Breast epithelium (tissue), 4 donors: Measurements from ENCODE around the gene DPY19L1. TPM values are rescaled to one million over a fixed set of nuclear protein-coding genes. Genes with fewer than 3 reads are reported as not detected.
"Not testable (repeated sequence)": the region's sequence is repeated elsewhere in the genome, so short reads cannot be mapped to it uniquely, and the experiment has no call there.

Source experiments
- DNase-seq, 2 donors: peaks; one replicate each; pipeline ENCODE4 v3.0.0-alpha.2; 2019; ENCODE audit warnings: low spot score in 2 of 2
- H3K27ac ChIP-seq, 2 donors: fragments of 200-600 bp; sonication (generic) in 1 of 2; one replicate each; pipeline ENCODE4 v1.5.1; 2016 to 2019; ENCODE audit warnings: mild to moderate bottlenecking in 1 of 2
- H3K27me3 ChIP-seq, 2 donors: fragments of 200-600 bp; sonication (generic) in 1 of 2; one replicate each; pipeline versions ENCODE4 v1.5.1 to v1.6.0; 2017 to 2019; ENCODE audit warnings: control low read depth in 1 of 2, mild to moderate bottlenecking in 1 of 2
- H3K36me3 ChIP-seq: fragments of 200-600 bp; one replicate; pipeline ENCODE4 v1.5.1; 2019
- H3K4me1 ChIP-seq, 2 donors: fragments of 200-600 bp; sonication (generic); one replicate each; pipeline ENCODE4 v1.5.1; 2016 to 2019; ENCODE audit warnings: control low read depth in 1 of 2
- H3K4me3 ChIP-seq, 3 donors: fragments of 200-600 bp; sonication (generic); 1 replicate in 2 of 3; 2 replicates in 1 of 3; pipeline ENCODE4 v1.5.1; 2016 to 2019; ENCODE audit warnings: mild to moderate bottlenecking in 3 of 3, moderate library complexity in 2 of 3
- H3K9me3 ChIP-seq, 2 donors: fragments of 200-600 bp; sonication (generic) in 1 of 2; one replicate each; pipeline ENCODE4 v1.5.1; 2016 to 2019; ENCODE audit warnings: control low read depth in 1 of 2
- POLR2A ChIP-seq: fragments of 450-650 bp; IDR thresholded peaks from one replicate; pipeline ENCODE4 v1.6.1; 2016; ENCODE audit warnings: antibody characterized with exemption, mild to moderate bottlenecking, moderate library complexity
- POLR2AphosphoS5 ChIP-seq, 3 donors: sonication (generic); formaldehyde crosslinking; IDR thresholded peaks; one replicate each; pipeline ENCODE4 v1.6.1; 2017; ENCODE audit warnings: antibody characterized with exemption in 3 of 3
- intact Hi-C: fragments of 100-400 bp; cut with DNase I; formaldehyde crosslinking; loops from one replicate; pipeline ENCODE4 v1.15.1; 2023; ENCODE audit warnings: low total_unique reads
- total RNA-seq, 3 donors: library from RNA; depleted of rRNA; stranded (reverse); fragments of >200 nt; gene quantifications; one replicate each; pipeline ENCODE4 v1.1.0, GENCODE V29; 2016
- TF ChIP-seq, protein P1 (sequence below), 3 donors: fragments of 450-650 bp; IDR thresholded peaks; one replicate each; pipeline ENCODE4 v1.5.1; 2016 to 2017; ENCODE audit warnings: antibody characterized with exemption in 3 of 3, mild to moderate bottlenecking in 3 of 3, moderate library complexity in 3 of 3

DPY19L1 gene
- total RNA-seq, 3 donors from 2014 or later = 14.1 to 18.2 (median 17.4) TPM

- Histone ChIP-seq H3K9me3 (no peaks in the 10 kb centered on the region), H3K36me3 (no peaks in the 10 kb centered on the region), H3K27me3 (no peaks in the 10 kb centered on the region), H3K27ac (no peak overlapping the region), H3K4me1 (no peaks in the 10 kb centered on the region), H3K4me3 (no peak overlapping the region)
- DNase-seq = no peak
- TF ChIP-seq, protein P1, sequence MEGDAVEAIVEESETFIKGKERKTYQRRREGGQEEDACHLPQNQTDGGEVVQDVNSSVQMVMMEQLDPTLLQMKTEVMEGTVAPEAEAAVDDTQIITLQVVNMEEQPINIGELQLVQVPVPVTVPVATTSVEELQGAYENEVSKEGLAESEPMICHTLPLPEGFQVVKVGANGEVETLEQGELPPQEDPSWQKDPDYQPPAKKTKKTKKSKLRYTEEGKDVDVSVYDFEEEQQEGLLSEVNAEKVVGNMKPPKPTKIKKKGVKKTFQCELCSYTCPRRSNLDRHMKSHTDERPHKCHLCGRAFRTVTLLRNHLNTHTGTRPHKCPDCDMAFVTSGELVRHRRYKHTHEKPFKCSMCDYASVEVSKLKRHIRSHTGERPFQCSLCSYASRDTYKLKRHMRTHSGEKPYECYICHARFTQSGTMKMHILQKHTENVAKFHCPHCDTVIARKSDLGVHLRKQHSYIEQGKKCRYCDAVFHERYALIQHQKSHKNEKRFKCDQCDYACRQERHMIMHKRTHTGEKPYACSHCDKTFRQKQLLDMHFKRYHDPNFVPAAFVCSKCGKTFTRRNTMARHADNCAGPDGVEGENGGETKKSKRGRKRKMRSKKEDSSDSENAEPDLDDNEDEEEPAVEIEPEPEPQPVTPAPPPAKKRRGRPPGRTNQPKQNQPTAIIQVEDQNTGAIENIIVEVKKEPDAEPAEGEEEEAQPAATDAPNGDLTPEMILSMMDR (IDR thresholded peaks at IDR 0.05) = no peak
- no peak for TF ChIP-seq POLR2AphosphoS5 (IDR thresholded peaks at IDR 0.05)
- no peak for TF ChIP-seq POLR2A
- intact Hi-C loops = no loop called here
Observed at GRCh38 chr7:34973400-34973760, 63.9 kb downstream of the DPY19L1 start.

DNA sequence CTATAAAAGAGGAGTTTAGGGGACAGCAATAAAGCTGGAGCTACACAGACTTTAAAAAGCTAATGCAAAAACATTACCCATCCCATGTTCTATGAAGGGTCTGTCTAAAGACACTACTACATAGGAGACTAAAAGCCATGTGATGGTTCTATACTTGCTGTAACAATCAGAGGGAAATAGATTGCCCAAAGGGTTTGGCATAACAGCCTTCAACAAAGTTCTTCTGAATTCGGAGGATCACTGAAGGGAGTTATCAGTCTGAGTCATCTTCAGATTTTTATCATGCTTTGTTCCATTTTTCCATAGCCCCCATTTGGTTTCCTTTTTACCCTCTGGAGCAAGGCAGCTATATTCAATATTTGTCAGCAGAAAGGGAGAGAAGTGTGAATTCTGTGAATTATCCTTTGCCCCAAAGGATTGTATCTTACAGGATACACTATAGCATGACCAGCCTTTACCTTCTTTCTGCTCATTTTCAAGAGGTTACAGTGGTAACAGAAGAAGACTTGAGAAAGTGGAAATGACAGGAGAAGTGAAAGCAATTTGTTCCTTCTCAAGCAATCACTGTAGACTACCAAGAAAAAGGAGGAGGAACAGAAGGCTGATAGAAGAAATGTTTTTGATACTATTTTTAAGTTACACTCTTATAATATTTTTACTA lies 64.4 kb downstream of the DPY19L1 start:
- DNase-seq, H3K4me1 ChIP-seq, H3K36me3 ChIP-seq, H3K27me3 ChIP-seq, H3K27ac ChIP-seq, H3K4me3 ChIP-seq, intact Hi-C loops, H3K9me3 ChIP-seq: not testable (repeated sequence)

GRCh38 chr7:34967818-34968217 lies 69.5 kb downstream of the DPY19L1 start:
- intact Hi-C loops, H3K9me3 ChIP-seq, H3K27me3 ChIP-seq, H3K4me1 ChIP-seq, H3K4me3 ChIP-seq, DNase-seq, H3K27ac ChIP-seq, H3K36me3 ChIP-seq: not testable (repeated sequence)

DNA sequence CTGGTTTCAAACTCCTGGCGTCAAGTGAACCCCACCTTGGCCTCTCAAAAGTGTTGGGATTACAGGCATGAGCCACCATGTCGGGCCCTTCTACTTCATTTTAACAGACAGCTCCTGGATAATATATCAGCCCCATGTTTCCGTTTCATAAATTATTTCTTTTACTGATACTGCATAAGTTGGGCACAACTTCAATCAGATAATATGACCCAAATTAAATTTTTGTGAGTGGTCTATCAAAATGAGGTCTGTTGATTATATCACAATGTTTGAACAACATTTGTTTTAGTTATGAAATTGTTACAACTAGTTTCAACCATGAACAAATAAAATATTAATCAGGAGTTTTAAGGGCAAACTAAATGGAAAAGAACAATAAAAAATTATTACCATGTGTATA lies 70.8 kb downstream of the DPY19L1 start:
- intact Hi-C loops, H3K4me1 ChIP-seq, H3K36me3 ChIP-seq, DNase-seq, H3K27me3 ChIP-seq, H3K4me3 ChIP-seq, H3K9me3 ChIP-seq, H3K27ac ChIP-seq: not testable (repeated sequence)

GRCh38 chr7:34958021-34958420 lies 79.3 kb downstream of the DPY19L1 start:
- TF ChIP-seq POLR2A = no peak
- TF ChIP-seq POLR2AphosphoS5 (IDR thresholded peaks at IDR 0.05) = no peak
- TF ChIP-seq, protein P1 (IDR thresholded peaks at IDR 0.05) = no peak
- H3K4me1 ChIP-seq = no peaks in the 10 kb centered on the region
- intact Hi-C loops = no loop called here
- no peak overlapping the region for H3K4me3 ChIP-seq
- no peaks in the 10 kb centered on the region for H3K36me3 ChIP-seq
- no peaks in the 10 kb centered on the region for H3K9me3 ChIP-seq
- H3K27me3 ChIP-seq = no peaks in the 10 kb centered on the region
- no peak for DNase-seq
- no peak overlapping the region for H3K27ac ChIP-seq

GRCh38 chr7:34952822-34953221 lies 84.5 kb downstream of the DPY19L1 start:
- H3K4me1 ChIP-seq = no peaks in the 10 kb centered on the region
- H3K27ac ChIP-seq = no peak overlapping the region
- intact Hi-C loops = no loop called here
- H3K9me3 ChIP-seq = no peaks in the 10 kb centered on the region
- no peaks in the 10 kb centered on the region for H3K36me3 ChIP-seq
- no peaks in the 10 kb centered on the region for H3K27me3 ChIP-seq
- no peak for DNase-seq
- H3K4me3 ChIP-seq = no peak overlapping the region
- TF ChIP-seq, protein P1 (IDR thresholded peaks at IDR 0.05) = no peak
- no peak for TF ChIP-seq POLR2A
- no peak for TF ChIP-seq POLR2AphosphoS5 (IDR thresholded peaks at IDR 0.05)

GRCh38 chr7:34949361-34949760 lies 87.9 kb downstream of the DPY19L1 start:
- intact Hi-C loops = no loop called here
- DNase-seq = no peak
- Histone ChIP-seq H3K4me1 (no peaks in the 10 kb centered on the region), H3K27ac (no peak overlapping the region), H3K4me3 (no peak overlapping the region), H3K36me3 (no peaks in the 10 kb centered on the region), H3K27me3 (no peaks in the 10 kb centered on the region), H3K9me3 (no peaks in the 10 kb centered on the region)
- TF ChIP-seq POLR2AphosphoS5 (IDR thresholded peaks at IDR 0.05) (no peak), POLR2A (no peak)
- TF ChIP-seq, protein P1 (IDR thresholded peaks at IDR 0.05) = no peak

DNA sequence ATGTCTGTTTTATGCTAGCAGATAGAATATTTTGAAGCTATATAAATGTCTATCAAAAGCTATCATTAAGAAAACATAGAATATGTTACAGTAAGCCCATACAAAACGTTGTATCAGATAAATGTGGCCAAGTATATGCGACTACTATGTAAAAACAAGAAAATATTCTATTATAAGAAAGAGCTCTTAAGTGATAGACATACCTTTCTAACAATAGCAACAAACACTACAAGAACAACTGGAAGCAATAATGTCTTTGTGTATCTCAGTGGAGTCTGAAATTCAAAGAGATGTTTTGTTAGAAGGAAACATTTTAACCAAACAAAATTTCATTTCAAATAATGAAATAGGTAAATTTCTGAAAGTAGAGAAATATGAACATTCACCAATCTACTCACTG lies 89.9 kb downstream of the DPY19L1 start:
- intact Hi-C loops, H3K4me1 ChIP-seq, H3K9me3 ChIP-seq, DNase-seq, H3K27ac ChIP-seq, H3K27me3 ChIP-seq, H3K36me3 ChIP-seq, H3K4me3 ChIP-seq: not testable (repeated sequence)
